ENCODE data around the gene LRRTM3.
A peak's percentile ranks its signal among the peaks of the same experiment; 100 is the strongest.

LRRTM3 gene

GRCh38 chr10:66925896-66926715 lies at the start of gene LRRTM3:
LRRTM3 (plus strand) TSS chr10:66926036.
- peak; percentile 45 for DNase-seq (ENCODE audit: low read depth)

GRCh38 chr10:66877361-66877760 lies 48.5 kb upstream of the LRRTM3 start:
- DNase-seq (ENCODE audit: low read depth) = no peak

GRCh38 chr10:66880292-66880691 lies 45.5 kb upstream of the LRRTM3 start:
- DNase-seq (ENCODE audit: low read depth) = no peak

- DNase-seq (ENCODE audit: low read depth) = no peak
These were observed 45.0 kb upstream of the LRRTM3 start for GRCh38 chr10:66880826-66881225.

- DNase-seq (ENCODE audit: low read depth) = no peak
These were observed 44.0 kb upstream of the LRRTM3 start for GRCh38 chr10:66881814-66882213.

GRCh38 chr10:66882271-66882670 lies 43.6 kb upstream of the LRRTM3 start:
- DNase-seq (ENCODE audit: low read depth) = no peak

- DNase-seq (ENCODE audit: low read depth) = no peak
These were observed 39.0 kb upstream of the LRRTM3 start for GRCh38 chr10:66886848-66887247.

- no peak for DNase-seq (ENCODE audit: low read depth)
These were observed 37.6 kb upstream of the LRRTM3 start for GRCh38 chr10:66888237-66888636.

- DNase-seq (ENCODE audit: low read depth) = no peak
These were observed 33.0 kb upstream of the LRRTM3 start for GRCh38 chr10:66892871-66893270.

- no peak for DNase-seq (ENCODE audit: low read depth)
These were observed 15.2 kb upstream of the LRRTM3 start for GRCh38 chr10:66910671-66911070.

GRCh38 chr10:66916030-66916429 lies 9.8 kb upstream of the LRRTM3 start:
- no peak for DNase-seq (ENCODE audit: low read depth)

- DNase-seq (ENCODE audit: low read depth) = no peak
These were observed 8.7 kb upstream of the LRRTM3 start for GRCh38 chr10:66917104-66917503.

GRCh38 chr10:66919248-66919647 lies 6.6 kb upstream of the LRRTM3 start:
- DNase-seq (ENCODE audit: low read depth) = no peak

- no peak for DNase-seq (ENCODE audit: low read depth)
These were observed 1.0 kb upstream of the LRRTM3 start for GRCh38 chr10:66924674-66925345.

GRCh38 chr10:66925373-66925772 lies 463 bp upstream of the LRRTM3 start:
- DNase-seq (ENCODE audit: low read depth) = no peak

GRCh38 chr10:66926841-66927240 lies 1.0 kb downstream of the LRRTM3 start:
- no peak for DNase-seq (ENCODE audit: low read depth)

- no peak for DNase-seq (ENCODE audit: low read depth)
These were observed 1.6 kb downstream of the LRRTM3 start for GRCh38 chr10:66927251-66927935.

GRCh38 chr10:66927971-66928770 lies 2.3 kb downstream of the LRRTM3 start:
- peak; percentile 2 for DNase-seq (ENCODE audit: low read depth)

- DNase-seq (ENCODE audit: low read depth) = no peak
These were observed 2.9 kb downstream of the LRRTM3 start for GRCh38 chr10:66928776-66929175.

- DNase-seq (ENCODE audit: low read depth) = no peak
These were observed 3.5 kb downstream of the LRRTM3 start for GRCh38 chr10:66929375-66929774.

GRCh38 chr10:66931340-66931948 lies 5.6 kb downstream of the LRRTM3 start:
- DNase-seq (ENCODE audit: low read depth) = peak; percentile 29

- no peak for DNase-seq (ENCODE audit: low read depth)
These were observed 6.1 kb downstream of the LRRTM3 start for GRCh38 chr10:66931949-66932343.
